K562 (cell line): ENCODE data around the gene USB1. TPM values are rescaled to one million over a fixed set of nuclear protein-coding genes. Genes with fewer than 3 reads are reported as not detected.
A peak's percentile ranks its signal among the peaks of the same experiment; 100 is the strongest.

Experiments
- ARNT ChIP-seq, 2 experiments: fragments of 450-650 bp; IDR thresholded peaks; 2 replicates each; pipeline ENCODE4 v1.6.1; 2016; ENCODE audit warnings: mild to moderate bottlenecking in 1 of 2
- CUX1 ChIP-seq: fragments of 200-800 bp; sonication (Bioruptor generic); IDR thresholded peaks from 2 replicates; pipeline ENCODE4 v1.6.1; 2016; ENCODE audit warnings: missing genetic modification characterization, missing compliant biosample characterization
- GMEB1 ChIP-seq: fragments of 250-450 bp; sonication (Bioruptor Pico); IDR thresholded peaks from 2 replicates; pipeline ENCODE4 v1.4.0; 2020; ENCODE audit warnings: mild to moderate bottlenecking
- NCOA6 ChIP-seq: fragments of 450-650 bp; IDR thresholded peaks from 2 replicates; pipeline ENCODE4 v1.6.1; 2017; ENCODE audit warnings: mild to moderate bottlenecking
- NFRKB ChIP-seq: fragments of 450-650 bp; IDR thresholded peaks from 2 replicates; pipeline ENCODE4 v1.6.1; 2016; ENCODE audit warnings: low read depth
- PHF20 ChIP-seq: fragments of 450-650 bp; IDR thresholded peaks from 2 replicates; pipeline ENCODE4 v1.6.1; 2018; ENCODE audit not compliant: partially characterized antibody
- RBBP5 ChIP-seq: fragments of 200-600 bp; sonication (generic); IDR thresholded peaks from 2 replicates; pipeline ENCODE4 v1.6.1; 2012; ENCODE audit warnings: borderline replicate concordance, mild to moderate bottlenecking, low read length, control low read depth, inconsistent platforms; ENCODE audit not compliant: insufficient read depth, poor library complexity, severe bottlenecking
- RBM14 ChIP-seq: fragments of 200-400 bp; formaldehyde crosslinking; IDR thresholded peaks from 2 replicates; pipeline ENCODE4 v1.6.1; 2018; ENCODE audit warnings: low read depth, mild to moderate bottlenecking, low read length, moderate library complexity, borderline replicate concordance; ENCODE audit not compliant: insufficient read depth
- SIN3A ChIP-seq, 2 experiments: fragments of 150-350 bp in 1 of 2; IDR thresholded peaks; 2 replicates each; pipeline ENCODE4 v1.6.1; 2011 to 2016; ENCODE audit warnings: borderline replicate concordance in 2 of 2, low read depth in 2 of 2, low read length in 2 of 2, mild to moderate bottlenecking in 2 of 2, moderate library complexity in 2 of 2; ENCODE audit not compliant: control insufficient read depth in 1 of 2
- SNIP1 ChIP-seq: fragments of 450-650 bp; IDR thresholded peaks from 2 replicates; pipeline ENCODE4 v1.7.1; 2017; ENCODE audit warnings: low read depth, mild to moderate bottlenecking
- YBX1 ChIP-seq: fragments of 450-650 bp; IDR thresholded peaks from 2 replicates; pipeline ENCODE4 v1.7.1; 2016; ENCODE audit warnings: mild to moderate bottlenecking
- ZBTB11 ChIP-seq, 3 experiments: fragments of 200-800 bp in 1 of 3; fragments of 250-450 bp in 1 of 3; fragments of 450-650 bp in 1 of 3; sonication (Bioruptor Pico) in 1 of 3; sonication (Bioruptor generic) in 1 of 3; formaldehyde crosslinking in 1 of 3; IDR thresholded peaks; 2 replicates each; pipeline versions ENCODE4 v1.6.1 to v1.8.0; 2016 to 2022; ENCODE audit warnings: mild to moderate bottlenecking in 2 of 3, missing genetic modification characterization in 2 of 3, missing compliant biosample characterization in 1 of 3, moderate library complexity in 1 of 3
- ZEB2 ChIP-seq: fragments of 450-650 bp; IDR thresholded peaks from 2 replicates; pipeline ENCODE4 v1.6.1; 2016
- ZNF253 ChIP-seq: fragments of 250-450 bp; sonication (Bioruptor Pico); conservative IDR thresholded peaks from 2 replicates; pipeline ENCODE4 v1.6.1; 2021; ENCODE audit warnings: mild to moderate bottlenecking
- ZNF507 ChIP-seq: conservative IDR thresholded peaks from 2 replicates; pipeline ENCODE4 v1.6.1; 2017; ENCODE audit warnings: missing genetic modification characterization, missing compliant biosample characterization
- ZNF551 ChIP-seq: fragments of 250-450 bp; sonication (Bioruptor Pico); IDR thresholded peaks from 2 replicates; pipeline ENCODE4 v1.5.0; 2021; ENCODE audit warnings: mild to moderate bottlenecking, moderate library complexity
- ZNF766 ChIP-seq: fragments of 200-800 bp; sonication (Bioruptor generic); conservative IDR thresholded peaks from 2 replicates; pipeline ENCODE4 v1.6.1; 2016; ENCODE audit warnings: missing genetic modification characterization, missing compliant biosample characterization
- polyA plus RNA-seq, 8 experiments: library from polyadenylated mRNA; depleted of rRNA in 4 of 8; stranded (reverse) in 5 of 8; unstranded in 3 of 8; fragments of >200 nt; fragmentation: Nextera tagmentation in 2 of 8; fragmentation: Illumina TruSeq in 1 of 8; extraction: Ambion mirVana in 2 of 8; extraction: Trizol in 1 of 8; gene quantifications; 2 replicates each; pipeline versions ENCODE4 v1.2.1 to v1.2.3, GENCODE V29; 2011 to 2014; ENCODE audit warnings: inconsistent platforms in 1 of 8, missing spikeins in 1 of 8
- total RNA-seq, 7 experiments: library from RNA; depleted of rRNA in 6 of 7; stranded (reverse); fragments of >200 nt in 6 of 7; fragmentation: Illumina TruSeq in 2 of 7; extraction: Trizol in 2 of 7; gene quantifications; 2 replicates each; pipeline versions ENCODE4 v1.2.1 to v1.2.3, GENCODE V29; 2011 to 2021; ENCODE audit warnings: low replicate concordance in 1 of 7

USB1 gene
- total and polyA plus RNA-seq, 9 of the 15 experiments (the other 6 are each of a cell fraction or from before 2014, with no cell fraction given) = 11.6 to 73.6 (median 19.4) TPM

GRCh38 chr16:58025351-58026138, 24.3 kb downstream of the USB1 start, which contains the start of gene MMP15 (continued):
- TF ChIP-seq ARNT (IDR thresholded peaks at IDR 0.05) (no peak), ZNF551 (CRISPR knock-in tag) (no peak), ZBTB11 (CRISPR knock-in tag; IDR thresholded peaks at IDR 0.05) (peak in 1 of 3 experiments; percentile 49; a peak in 1 of 6 replicates), NCOA6 (peak; percentile 59; the same call in 1 of the 2 replicates), GMEB1 (CRISPR knock-in tag) (no peak), SNIP1 (no peak), YBX1 (no peak), ZNF766 (CRISPR knock-in tag) (no peak), ZEB2 (peak; percentile 26; the same call in 1 of the 2 replicates), PHF20 (peak; percentile 17), ZNF253 (CRISPR knock-in tag) (no peak), RBM14 (no peak), NFRKB (no peak), ZNF507 (no peak), CUX1 (CRISPR knock-in tag) (no peak), RBBP5 (peak; percentile 43), SIN3A (IDR thresholded peaks at IDR 0.05; ENCODE audit: borderline replicate concordance in 2 of 2, control insufficient read depth in 1 of 2, low read depth in 2 of 2, low read length in 2 of 2) (peak; percentile 43 to 53; a peak in 1 of 4 replicates)
